ENCODE data around the gene PPM1L.

Gene PPM1L

GRCh38 chr3:160808838-160809237 is 52.8 kb downstream of the PPM1L start:
- no peak for DNase-seq (ENCODE audit: low read depth, low spot score)

- DNase-seq (ENCODE audit: low read depth, low spot score) = no peak
Observed at GRCh38 chr3:160809453-160809852, 53.4 kb downstream of the PPM1L start.

GRCh38 chr3:160810362-160811236 is 54.6 kb downstream of the PPM1L start:
- DNase-seq (ENCODE audit: low read depth, low spot score) = peak; percentile 65

- no peak for DNase-seq (ENCODE audit: low read depth, low spot score)
Observed at GRCh38 chr3:160811237-160811548, 55.2 kb downstream of the PPM1L start.

GRCh38 chr3:160812304-160812703 is 56.3 kb downstream of the PPM1L start:
- no peak for DNase-seq (ENCODE audit: low read depth, low spot score)

- no peak for DNase-seq (ENCODE audit: low read depth, low spot score)
Observed at GRCh38 chr3:160815280-160815679, 59.2 kb downstream of the PPM1L start.

GRCh38 chr3:160820022-160820421 is 64.0 kb downstream of the PPM1L start:
- DNase-seq (ENCODE audit: low read depth, low spot score) = no peak

GRCh38 chr3:160820430-160820829 is 64.4 kb downstream of the PPM1L start:
- no peak for DNase-seq (ENCODE audit: low read depth, low spot score)

GRCh38 chr3:160822936-160823335 is 66.9 kb downstream of the PPM1L start:
- no peak for DNase-seq (ENCODE audit: low read depth, low spot score)

- no peak for DNase-seq (ENCODE audit: low read depth, low spot score)
Observed at GRCh38 chr3:160825311-160825800, 69.3 kb downstream of the PPM1L start.

- no peak for DNase-seq (ENCODE audit: low read depth, low spot score)
Observed at GRCh38 chr3:160826408-160826807, 70.4 kb downstream of the PPM1L start.

GRCh38 chr3:160826991-160827390 is 71.0 kb downstream of the PPM1L start:
- DNase-seq (ENCODE audit: low read depth, low spot score) = no peak

GRCh38 chr3:160827516-160827915 is 71.5 kb downstream of the PPM1L start:
- no peak for DNase-seq (ENCODE audit: low read depth, low spot score)

- no peak for DNase-seq (ENCODE audit: low read depth, low spot score)
Observed at GRCh38 chr3:160828880-160829279, 72.8 kb downstream of the PPM1L start.

- DNase-seq (ENCODE audit: low read depth, low spot score) = no peak
Observed at GRCh38 chr3:160829486-160830009, 73.5 kb downstream of the PPM1L start.

- DNase-seq (ENCODE audit: low read depth, low spot score) = peak; percentile 69
Observed at GRCh38 chr3:160830796-160831195, 74.8 kb downstream of the PPM1L start.

GRCh38 chr3:160831401-160831800 is 75.4 kb downstream of the PPM1L start:
- no peak for DNase-seq (ENCODE audit: low read depth, low spot score)

GRCh38 chr3:160837394-160837980 is 81.5 kb downstream of the PPM1L start:
- peak; percentile 9 for DNase-seq (ENCODE audit: low read depth, low spot score)

- no peak for DNase-seq (ENCODE audit: low read depth, low spot score)
Observed at GRCh38 chr3:160840590-160840989, 84.6 kb downstream of the PPM1L start.

- no peak for DNase-seq (ENCODE audit: low read depth, low spot score)
Observed at GRCh38 chr3:160841455-160841854, 85.4 kb downstream of the PPM1L start.

- DNase-seq (ENCODE audit: low read depth, low spot score) = no peak
Observed at GRCh38 chr3:160842021-160843005, 86.3 kb downstream of the PPM1L start.
